Measurements from ENCODE around the gene NUDT3.
"Not testable (repeated sequence)": the region's sequence is repeated elsewhere in the genome, so short reads cannot be mapped to it uniquely, and the experiment has no call there.

The NUDT3 gene

DNA sequence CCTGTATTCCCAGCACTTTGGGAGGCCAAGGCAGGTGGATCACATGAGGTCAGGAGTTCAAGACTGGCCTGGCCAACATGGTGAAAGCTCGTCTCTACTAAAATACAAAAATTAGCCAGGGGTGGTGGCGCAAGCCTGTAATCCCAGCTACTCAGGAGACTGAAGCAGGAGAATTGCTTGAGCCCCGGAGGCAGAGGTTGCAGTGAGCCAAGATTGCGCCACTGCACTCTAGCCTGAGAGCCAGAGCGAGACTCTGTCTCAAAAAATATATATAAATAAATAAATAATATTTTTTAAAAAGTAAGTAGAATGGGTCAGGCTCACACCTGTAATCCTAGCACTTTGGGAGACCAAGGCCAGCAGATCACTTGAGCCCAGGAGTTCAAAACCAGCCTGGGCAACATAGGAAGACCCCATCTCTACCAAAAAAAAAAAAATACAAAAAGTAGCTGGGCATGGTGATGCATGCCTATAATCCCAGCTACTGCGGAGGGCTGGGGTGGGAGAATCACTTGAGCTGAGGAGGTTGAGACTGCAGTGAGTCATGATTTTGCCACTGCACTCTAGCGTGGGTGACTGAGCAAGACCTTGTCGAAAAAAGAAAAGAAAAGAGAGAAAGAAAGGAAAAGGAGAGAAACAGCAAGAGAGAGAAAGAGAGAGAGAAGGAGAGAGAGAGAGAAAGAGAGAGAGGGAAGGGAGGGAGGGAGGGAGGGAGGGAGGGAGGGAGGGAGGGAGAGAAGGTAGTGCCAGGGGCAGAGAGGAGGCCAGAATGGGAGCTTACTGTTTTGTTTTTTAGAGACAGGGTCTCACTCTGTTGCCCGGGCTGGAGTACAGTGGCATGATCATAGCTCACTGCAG lies 26.5 kb downstream of the NUDT3 start:
- DNase-seq = not testable (repeated sequence)

DNA sequence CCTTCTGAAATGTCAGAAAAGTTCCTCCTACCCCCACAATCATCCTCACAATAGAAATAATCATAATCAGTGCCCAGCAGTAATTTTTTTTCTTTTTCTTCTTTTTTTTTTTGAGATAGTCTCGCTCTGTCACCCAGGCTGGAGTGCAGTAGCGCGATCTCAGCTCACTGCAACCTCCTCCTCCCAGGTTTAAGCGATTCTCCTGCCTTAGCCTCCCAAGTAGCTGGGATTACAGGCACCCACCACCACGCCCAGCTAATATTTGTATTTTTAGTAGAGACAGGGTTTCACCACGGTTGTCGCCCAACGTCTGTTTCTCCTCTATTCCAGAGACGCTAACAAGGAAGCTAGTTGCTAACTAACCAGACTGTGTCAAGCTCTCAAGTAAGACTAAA lies 28.8 kb downstream of the NUDT3 start:
- DNase-seq = not testable (repeated sequence)

DNA sequence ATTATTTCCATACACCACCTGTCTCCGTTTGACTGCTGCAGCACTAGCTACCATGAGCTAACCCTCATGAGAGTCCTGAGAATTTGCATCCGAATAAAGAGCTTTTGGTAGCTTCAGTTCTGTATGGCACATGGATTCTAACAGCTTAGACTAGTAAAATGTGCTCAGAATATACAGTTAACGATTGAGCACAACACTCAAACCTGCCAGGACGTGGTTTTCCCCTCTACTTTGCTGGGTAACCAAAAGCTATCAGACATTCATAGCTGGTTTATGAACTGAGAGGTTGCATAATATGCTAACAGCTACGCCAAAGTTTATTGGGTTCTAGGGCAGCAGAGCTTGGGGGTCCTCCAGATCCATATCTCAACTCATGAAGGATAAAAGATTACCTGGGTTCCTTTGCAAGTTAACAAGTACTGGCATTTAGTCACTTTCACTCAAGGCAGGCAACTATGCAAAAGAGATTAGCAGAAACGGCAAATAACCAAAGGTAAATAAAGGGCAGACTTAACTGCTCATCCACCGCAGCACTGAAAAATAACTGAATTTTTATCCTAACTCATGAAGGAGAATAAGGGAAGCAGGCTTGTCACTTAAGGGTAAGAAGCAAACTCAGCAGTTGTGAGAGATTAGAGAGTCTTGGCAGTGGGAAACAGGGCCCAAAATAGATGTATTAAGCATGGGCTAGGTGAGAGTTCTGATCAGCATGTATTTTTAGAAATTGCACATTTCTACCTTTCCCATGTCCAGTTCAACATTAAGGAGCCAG lies 29.4 kb downstream of the NUDT3 start:
- no peak for DNase-seq

DNA sequence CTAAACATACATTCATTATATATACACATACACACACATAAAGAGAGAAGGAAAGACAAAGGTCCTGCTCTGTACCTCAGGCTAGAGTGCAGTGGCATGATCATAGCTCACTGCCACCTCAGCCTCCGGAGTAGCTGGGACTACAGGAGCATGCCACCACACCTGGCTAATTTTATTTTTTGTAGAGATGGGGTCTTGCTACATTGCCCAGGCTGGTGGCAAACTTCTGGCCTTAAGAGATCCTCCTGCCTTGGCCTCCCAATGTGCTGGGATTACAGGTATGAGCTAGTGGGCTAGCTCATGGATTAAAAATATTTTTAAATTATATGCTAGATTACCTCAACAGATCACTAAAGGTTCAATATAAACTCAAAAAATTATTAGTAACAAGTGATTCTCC lies 30.3 kb downstream of the NUDT3 start:
- DNase-seq = no peak

DNA sequence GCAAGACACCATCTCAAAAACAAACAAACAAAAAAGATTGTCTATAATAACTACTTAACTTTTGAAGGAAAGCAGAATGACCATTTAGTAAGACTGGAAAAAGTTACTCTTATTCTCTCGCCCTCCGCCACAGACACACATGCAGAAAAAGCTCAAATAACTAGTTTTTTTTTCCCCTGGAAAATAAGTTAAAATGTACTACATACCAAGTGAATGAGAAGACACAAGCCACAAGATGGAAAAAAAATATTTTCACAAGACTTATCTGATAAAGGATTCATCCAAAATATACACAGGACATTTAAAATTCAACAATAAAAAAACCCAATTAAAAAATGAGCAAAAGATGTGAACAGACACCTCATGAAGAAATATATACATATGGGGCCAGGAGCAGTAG lies 31.9 kb downstream of the NUDT3 start:
- no peak for DNase-seq

DNA sequence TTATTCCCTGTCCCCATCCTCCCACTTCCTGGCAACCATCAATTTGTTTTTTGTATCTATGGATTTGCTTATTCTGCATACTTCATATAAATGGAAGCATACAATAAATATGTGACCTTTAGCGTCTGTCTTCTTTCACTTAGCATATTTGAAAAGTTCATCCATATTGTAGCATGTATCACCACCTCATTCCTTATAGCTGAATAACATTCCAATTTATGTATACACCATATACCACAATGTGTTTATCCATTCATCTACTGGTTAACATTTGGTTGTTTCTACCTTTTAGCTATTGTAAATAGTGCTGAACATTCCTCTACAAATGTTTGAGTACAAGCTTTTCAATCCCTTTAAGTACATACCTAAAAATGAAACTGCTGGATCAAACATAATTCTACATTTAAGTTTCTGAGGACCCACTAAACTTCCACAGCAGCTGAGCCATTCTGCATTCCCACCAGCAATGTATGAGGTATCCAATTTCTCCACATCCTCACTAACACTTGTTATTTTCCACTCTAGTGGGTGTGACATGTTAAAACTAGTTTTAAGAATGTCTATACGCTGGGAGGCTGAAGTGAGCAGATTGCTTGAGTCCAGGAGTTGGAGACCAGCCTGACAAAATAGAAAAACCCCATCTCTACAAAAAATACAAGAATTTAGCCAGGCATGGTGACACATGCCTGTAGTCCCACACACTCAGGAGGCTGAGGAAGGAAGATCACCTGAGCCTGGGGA lies 32.9 kb downstream of the NUDT3 start:
- DNase-seq = peak; percentile 45

DNA sequence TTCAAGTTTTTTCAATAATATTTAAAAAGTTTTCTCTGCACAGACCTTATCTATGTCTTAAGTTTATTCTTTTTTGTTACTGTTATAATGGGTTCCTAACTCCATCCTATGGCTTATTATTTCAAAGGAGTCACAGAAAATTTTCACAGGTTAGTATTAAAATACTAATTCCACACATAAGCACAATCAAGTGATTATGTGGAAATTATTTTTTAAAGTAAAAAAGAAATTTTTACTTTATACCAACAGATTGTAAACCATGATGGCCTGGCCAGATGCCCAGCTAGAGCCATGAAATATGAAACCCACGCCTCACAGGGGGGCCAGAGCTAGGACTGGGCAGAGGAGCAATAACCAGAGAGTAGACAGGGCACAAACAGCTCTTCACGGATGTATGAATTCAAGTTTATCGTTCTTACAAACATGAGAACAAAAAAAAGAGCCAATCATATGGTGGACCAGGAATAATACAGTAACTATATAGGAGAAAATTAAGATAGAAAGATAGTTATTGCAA lies 34.0 kb downstream of the NUDT3 start:
- no peak for DNase-seq

DNA sequence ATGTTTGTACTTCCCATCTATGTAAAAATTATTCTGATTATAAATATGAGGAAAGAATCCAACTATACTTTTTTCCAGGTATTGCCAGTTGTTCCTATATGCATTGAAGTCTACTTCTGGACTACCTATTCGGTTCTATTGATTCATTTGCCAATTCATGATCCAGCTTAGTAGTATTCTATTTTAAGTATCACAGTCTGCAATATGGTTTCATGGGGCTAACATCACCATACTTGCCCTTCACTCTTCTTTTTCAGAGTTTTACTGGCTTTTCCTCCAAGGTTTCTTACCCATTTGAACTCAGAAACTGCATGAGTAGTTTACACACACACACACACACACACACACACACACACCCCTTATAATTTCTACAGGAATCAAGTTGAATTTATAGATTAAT lies 34.5 kb downstream of the NUDT3 start:
- DNase-seq = no peak

DNA sequence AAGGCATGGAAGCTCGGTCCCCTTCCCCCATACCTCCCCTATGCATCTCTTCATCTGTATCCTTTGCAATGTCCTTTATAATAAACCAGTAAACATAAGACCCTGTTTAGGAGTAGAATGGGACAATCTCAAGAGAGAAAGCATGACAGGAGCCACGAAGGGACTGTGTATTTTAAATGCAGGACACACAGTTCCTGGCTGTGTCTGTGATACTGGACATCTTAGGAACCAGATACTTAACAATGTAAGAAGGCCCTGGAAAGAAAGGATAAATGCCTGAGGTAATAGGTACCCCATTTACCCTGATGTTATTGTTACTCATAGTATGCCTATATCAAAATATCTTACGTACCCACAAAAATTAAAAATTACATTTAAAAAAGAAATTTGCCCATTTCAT lies 36.6 kb downstream of the NUDT3 start:
- DNase-seq = no peak

DNA sequence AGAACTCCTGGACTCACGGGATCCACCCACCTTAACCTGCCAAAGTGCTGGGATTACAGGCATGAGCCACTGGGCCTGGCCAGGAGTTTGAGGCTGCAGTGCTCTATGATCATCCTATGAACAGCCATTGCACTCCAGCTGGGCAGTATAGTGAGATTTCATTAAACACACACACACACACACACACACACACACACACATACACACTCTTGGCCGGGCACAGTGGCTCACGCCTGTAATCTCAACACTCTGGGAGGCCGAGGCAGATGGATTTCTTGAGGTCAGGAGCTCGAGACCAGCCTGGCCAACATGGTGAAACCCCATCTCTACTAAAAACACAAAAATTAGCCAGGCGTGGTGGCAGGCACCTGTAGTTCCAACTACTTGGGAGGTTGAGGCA lies 38.2 kb downstream of the NUDT3 start:
- DNase-seq = not testable (repeated sequence)

DNA sequence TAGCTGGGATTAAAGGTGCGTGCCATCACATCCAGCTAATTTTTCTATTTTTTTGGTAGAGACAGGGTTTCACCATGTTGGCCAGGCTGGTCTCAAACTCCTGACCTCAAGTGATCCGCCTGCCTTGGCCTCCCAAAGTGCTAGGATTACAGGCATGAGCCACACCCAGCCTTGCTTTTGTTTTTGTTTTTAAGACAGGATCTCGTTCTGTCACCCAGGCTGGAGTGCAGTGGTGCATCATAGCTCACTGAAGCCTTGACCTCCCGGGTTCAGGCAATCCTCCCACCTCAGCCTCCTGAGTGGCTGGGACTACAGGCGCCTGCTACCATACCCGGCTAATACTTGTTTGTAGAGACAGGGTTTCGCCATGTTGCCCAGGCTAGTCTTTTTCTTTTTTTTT lies 38.9 kb downstream of the NUDT3 start:
- not testable (repeated sequence) for DNase-seq

DNA sequence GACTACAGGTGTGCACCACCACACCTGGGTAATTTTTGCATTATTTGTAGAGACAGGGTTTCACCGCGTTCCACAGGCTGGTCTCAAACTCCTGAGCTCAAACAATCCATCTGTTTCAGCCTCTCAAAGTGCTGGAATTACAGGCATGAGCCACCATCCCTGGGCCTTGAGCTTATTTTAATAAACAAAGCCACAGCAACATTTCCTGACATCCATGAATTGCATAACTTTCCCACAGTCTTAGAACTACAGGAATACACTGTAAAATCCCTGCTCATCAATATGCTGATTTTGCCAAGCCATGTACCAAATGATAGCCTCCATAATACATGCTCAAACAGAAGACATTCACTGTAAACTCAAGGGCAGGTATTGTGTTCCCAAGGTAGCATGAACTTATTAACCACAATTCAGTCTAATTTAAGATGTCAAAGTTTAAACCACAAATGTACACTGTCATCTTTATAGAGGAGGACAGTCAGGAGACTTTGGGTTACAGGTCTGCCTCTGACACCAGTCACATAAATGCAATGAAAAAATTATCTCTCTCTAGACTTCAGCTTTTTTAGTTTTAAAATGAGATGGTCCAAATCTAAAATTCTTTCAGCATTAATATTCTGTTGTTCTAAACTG lies 40.0 kb downstream of the NUDT3 start:
- DNase-seq = no peak

DNA sequence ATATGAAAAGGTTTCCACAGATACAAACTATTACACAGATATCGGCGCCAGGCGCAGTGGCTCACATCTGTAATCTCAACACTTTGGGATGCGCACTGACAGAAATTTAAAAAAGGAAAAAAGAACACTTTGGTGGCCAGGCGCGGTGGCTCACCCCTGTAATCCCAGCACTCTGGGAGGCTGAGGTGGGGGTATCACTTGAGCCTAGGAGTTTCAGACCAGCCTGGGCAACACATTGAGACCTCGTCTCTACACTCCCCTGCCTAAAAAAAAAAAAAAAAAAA lies 41.6 kb downstream of the NUDT3 start:
- DNase-seq = no peak

DNA sequence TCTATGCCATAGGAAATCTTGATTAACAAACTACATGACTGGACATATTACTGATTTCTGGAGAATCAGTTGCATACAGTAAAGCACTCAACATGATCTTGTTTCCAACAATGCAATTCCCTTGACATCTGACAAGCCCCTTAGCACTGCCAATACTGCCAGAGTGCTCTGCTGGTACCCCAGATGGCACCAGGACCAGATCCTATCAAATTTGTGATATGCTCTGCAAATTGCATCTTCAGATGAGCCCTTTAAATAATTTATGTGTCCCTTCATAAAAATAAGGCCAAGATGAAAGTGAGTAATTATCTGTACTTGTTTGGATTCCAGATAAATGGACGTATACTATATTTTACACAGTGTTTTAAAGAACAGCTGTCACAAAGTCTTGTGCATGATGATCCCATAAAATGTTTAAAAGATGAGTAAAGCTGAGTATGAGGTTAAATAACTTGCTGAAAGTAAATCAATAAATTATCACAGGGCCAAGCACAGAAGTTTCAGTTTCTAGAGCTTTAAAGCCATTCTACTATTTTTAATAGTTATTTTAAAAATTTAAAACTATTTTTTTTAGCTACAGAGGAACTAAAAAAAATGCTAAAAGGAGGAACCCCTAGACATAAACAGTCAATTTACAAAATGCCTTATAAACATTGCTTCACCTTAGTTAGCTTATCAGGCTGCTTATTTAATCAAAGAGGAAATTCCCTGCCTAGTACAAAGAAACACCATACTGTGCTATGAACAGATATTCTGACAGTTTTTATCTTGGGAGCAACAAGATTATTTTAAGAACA lies 42.1 kb downstream of the NUDT3 start:
- peak; percentile 52 for DNase-seq

DNA sequence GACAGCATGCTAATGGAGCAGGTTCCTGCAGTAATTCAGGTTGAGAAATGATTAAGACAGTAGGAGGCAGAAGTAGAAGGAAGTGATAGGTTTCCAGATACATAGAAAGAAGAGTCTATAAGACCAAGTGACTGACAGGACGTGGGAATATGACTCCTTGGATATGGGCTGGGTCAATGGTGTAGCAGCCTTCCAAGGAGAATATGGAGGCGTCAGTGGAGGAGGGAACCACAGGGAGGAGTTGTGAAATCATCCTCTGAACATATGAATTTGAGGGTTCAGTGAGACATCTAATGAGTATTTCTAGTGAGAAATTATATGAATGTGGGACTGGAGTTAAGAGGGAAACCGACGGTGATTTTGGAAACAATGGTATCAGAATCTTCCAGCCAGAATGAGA lies 43.3 kb downstream of the NUDT3 start:
- no peak for DNase-seq

DNA sequence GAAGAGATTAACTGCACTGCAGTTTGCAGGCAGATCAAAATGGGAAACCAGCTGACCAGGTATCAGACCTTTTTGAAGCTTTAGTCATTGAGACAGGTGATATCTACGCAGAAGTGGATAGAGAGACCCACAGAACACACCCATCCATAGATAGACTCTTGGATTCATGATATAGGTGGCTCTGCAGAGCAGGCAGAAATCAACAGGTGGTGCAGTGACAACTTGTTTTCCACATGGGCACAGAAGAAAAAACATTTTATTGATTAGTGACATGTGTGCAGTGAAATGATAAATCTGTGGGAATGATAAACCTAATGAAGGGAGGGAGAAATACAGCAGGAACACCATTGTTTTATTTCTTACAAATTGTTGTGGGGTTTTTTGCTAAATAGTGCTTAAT lies 45.2 kb downstream of the NUDT3 start:
- no peak for DNase-seq

DNA sequence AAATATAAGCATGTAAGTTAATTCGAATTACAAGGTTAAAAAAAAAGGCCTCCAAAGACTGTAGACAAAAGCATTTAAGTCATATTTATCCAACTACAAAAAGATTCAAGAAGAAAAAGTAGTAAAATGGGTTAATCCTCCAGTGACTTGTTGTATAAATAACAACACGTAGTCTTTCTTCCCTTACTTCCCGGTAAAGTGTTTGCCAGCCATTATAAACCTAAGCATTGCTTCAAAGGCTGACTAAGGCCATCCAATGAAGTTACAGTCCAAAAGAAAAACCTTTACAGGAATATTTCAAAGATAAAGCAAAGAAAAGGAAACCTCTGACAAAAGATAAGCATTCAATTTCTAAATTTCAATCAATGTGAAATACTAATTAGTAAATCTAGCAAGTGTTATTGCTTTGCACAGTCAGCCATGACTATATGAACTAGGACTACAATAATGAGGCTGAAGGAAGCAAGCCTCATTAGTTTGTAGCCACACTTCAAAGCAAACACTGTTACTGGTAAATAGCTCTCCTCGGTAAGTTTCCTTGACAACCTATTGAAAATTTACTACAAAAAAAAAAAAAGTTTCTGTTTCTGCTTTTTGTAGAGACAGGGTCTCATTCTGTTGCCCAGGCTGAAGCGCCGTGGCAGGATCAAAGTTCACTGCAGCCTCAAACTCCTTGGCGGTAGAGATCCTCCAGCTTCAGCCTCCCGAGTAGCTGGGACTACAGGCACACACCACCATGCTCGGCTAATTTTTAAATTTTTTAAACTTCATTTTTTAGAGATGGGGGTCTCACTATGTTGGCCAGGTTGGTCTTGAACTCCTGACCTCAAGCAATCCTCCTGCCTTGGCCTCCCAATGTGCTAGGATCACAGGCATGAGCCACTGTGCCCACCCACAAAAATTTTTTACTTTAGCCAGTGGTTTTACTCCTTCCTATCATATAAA lies 46.0 kb downstream of the NUDT3 start:
- DNase-seq = no peak

DNA sequence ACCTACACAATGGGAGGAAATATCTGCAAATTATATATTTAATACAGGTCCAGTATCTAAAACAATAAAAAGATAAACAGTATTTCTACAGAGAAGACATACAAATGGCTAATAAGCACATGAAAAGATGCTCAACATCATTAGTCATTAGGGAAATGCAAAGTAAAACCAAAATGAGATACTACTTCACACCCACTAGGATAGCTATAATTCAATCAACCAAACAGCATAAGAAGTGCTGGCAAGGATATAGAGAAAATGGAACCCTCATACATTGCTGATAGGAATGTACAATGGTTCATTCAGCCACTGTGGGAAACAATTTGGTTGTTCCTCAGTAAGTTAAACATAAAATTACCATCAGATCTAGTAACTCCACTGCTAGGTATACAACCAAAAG lies 48.7 kb downstream of the NUDT3 start:
- DNase-seq = no peak

DNA sequence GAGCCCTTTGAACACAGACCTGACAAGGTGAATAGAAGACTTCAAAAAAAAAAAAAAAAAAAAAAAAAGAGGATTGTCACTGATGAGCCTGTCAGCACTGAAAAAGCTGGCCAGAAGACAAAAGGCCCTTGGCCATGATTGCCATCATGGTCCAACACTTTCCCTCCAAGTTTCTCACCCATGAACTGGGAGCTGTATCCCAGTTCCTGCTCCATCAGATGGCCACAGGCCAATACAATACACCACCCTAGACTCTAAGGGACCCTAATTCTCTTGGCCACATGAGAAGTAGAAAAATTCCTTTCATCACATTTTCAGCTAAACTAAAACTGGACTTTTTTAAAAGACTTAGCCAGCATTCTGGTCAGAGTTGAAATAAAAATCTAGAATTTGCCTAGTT lies 50.2 kb downstream of the NUDT3 start:
- DNase-seq = no peak

DNA sequence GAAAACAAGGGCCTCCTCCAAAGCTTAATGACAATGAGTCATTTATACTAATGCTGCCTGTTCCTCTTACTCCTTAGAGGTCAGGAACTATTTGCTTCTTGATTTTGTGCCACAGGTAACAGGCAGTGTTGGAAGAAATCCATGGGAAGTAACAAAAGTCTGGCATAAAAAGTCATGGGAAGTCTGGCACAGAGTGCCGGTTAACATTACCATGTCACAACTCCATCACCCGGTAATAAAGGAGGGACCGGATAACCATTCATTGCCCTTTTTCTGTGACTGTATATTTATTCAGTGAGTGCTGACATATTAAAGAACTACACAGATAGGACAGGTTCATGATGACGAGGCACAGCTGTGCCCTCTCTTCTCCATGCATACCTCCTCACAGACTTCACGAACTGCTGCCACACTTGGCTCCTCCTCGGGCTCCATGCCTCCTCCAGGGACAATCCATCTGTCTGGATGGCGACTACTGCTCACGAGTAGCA lies 50.9 kb downstream of the NUDT3 start:
- DNase-seq = no peak

All from eye (tissue), 1 donor.